Uterus (tissue), 2 donors: ENCODE data around the gene GCC1.

Experiments
- POLR2A ChIP-seq, 2 donors: fragments of 450-650 bp; IDR thresholded peaks; one replicate each; pipeline ENCODE4 v1.6.1; 2016; ENCODE audit warnings: antibody characterized with exemption in 2 of 2, mild to moderate bottlenecking in 1 of 2, moderate library complexity in 1 of 2
- TF ChIP-seq, protein P1 (sequence below), 4 experiments: fragments of 200-600 bp in 2 of 4; fragments of 450-650 bp in 2 of 4; sonication (generic) in 2 of 4; IDR thresholded peaks; one replicate each; pipeline ENCODE4 v1.5.1; 2016 to 2019; ENCODE audit warnings: antibody characterized with exemption in 4 of 4, mild to moderate bottlenecking in 2 of 4, moderate library complexity in 1 of 4

- TF ChIP-seq, protein P1, sequence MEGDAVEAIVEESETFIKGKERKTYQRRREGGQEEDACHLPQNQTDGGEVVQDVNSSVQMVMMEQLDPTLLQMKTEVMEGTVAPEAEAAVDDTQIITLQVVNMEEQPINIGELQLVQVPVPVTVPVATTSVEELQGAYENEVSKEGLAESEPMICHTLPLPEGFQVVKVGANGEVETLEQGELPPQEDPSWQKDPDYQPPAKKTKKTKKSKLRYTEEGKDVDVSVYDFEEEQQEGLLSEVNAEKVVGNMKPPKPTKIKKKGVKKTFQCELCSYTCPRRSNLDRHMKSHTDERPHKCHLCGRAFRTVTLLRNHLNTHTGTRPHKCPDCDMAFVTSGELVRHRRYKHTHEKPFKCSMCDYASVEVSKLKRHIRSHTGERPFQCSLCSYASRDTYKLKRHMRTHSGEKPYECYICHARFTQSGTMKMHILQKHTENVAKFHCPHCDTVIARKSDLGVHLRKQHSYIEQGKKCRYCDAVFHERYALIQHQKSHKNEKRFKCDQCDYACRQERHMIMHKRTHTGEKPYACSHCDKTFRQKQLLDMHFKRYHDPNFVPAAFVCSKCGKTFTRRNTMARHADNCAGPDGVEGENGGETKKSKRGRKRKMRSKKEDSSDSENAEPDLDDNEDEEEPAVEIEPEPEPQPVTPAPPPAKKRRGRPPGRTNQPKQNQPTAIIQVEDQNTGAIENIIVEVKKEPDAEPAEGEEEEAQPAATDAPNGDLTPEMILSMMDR (IDR thresholded peaks at IDR 0.05), result no peak
- no peak for TF ChIP-seq POLR2A (IDR thresholded peaks at IDR 0.05)
These were observed 23.1 kb upstream of the GCC1 start for GRCh38 chr7:127608446-127608845.
